Endothelial cell (in vitro differentiated cells): Measurements from ENCODE around the gene IL10RB. TPM values are rescaled to one million over a fixed set of nuclear protein-coding genes. Genes with fewer than 3 reads are reported as not detected.

Experiments
- DNase-seq: peaks from one replicate; pipeline ENCODE4 v3.0.0; 2021; ENCODE audit warnings: low spot score
- H3K27ac Mint-ChIP-seq: one replicate; pipeline ENCODE4 v1.8.0; 2021; ENCODE audit warnings: mixed read lengths, inconsistent platforms; ENCODE audit not compliant: unreplicated experiment
- H3K27me3 Mint-ChIP-seq: one replicate; pipeline ENCODE4 v1.8.0; 2021; ENCODE audit warnings: mild to moderate bottlenecking, moderate library complexity, mixed read lengths, inconsistent platforms; ENCODE audit not compliant: unreplicated experiment
- H3K36me3 Mint-ChIP-seq: one replicate; pipeline ENCODE4 v1.8.0; 2021; ENCODE audit warnings: mild to moderate bottlenecking, low read depth, mixed read lengths, inconsistent platforms; ENCODE audit not compliant: unreplicated experiment
- H3K4me1 Mint-ChIP-seq: one replicate; pipeline ENCODE4 v1.8.0; 2021; ENCODE audit warnings: mild to moderate bottlenecking, mixed read lengths, inconsistent platforms; ENCODE audit not compliant: unreplicated experiment
- H3K4me3 Mint-ChIP-seq: one replicate; pipeline ENCODE4 v1.8.0; 2021; ENCODE audit warnings: mild to moderate bottlenecking, mixed read lengths, inconsistent platforms; ENCODE audit not compliant: unreplicated experiment
- H3K9me3 Mint-ChIP-seq: one replicate; pipeline ENCODE4 v1.8.0; 2021; ENCODE audit warnings: mixed read lengths, inconsistent platforms; ENCODE audit not compliant: unreplicated experiment
- total RNA-seq: library from RNA; stranded (reverse); fragmentation: NEBNext Ultra II Directional; extraction: Animal tissue kit (Norgen Biotek cat#: 25700); gene quantifications from one replicate; pipeline ENCODE4 v1.2.1, GENCODE V29; 2021; ENCODE audit not compliant: unreplicated experiment
- TF ChIP-seq, protein P1 (sequence below): fragments of 200-600 bp; sonication (generic); IDR thresholded peaks from one replicate; pipeline ENCODE4 v1.5.0; 2021; ENCODE audit warnings: antibody characterized with exemption; ENCODE audit not compliant: unreplicated experiment

Gene IL10RB
- total RNA-seq, 1 donor from 2014 or later, result 13.0 TPM

GRCh38 chr21:33289199-33289819 is 23.1 kb downstream of the IL10RB start:
- peaks cover 29% of the 10 kb centered on the region for H3K36me3 Mint-ChIP-seq
- H3K27ac Mint-ChIP-seq, result peak overlapping the region; percentile 80
- H3K4me3 Mint-ChIP-seq, result no peak overlapping the region
- peaks cover 50% of the 10 kb centered on the region for H3K4me1 Mint-ChIP-seq
- peaks cover 3% of the 10 kb centered on the region for H3K27me3 Mint-ChIP-seq
- H3K9me3 Mint-ChIP-seq, result no peaks in the 10 kb centered on the region
- TF ChIP-seq, protein P1, sequence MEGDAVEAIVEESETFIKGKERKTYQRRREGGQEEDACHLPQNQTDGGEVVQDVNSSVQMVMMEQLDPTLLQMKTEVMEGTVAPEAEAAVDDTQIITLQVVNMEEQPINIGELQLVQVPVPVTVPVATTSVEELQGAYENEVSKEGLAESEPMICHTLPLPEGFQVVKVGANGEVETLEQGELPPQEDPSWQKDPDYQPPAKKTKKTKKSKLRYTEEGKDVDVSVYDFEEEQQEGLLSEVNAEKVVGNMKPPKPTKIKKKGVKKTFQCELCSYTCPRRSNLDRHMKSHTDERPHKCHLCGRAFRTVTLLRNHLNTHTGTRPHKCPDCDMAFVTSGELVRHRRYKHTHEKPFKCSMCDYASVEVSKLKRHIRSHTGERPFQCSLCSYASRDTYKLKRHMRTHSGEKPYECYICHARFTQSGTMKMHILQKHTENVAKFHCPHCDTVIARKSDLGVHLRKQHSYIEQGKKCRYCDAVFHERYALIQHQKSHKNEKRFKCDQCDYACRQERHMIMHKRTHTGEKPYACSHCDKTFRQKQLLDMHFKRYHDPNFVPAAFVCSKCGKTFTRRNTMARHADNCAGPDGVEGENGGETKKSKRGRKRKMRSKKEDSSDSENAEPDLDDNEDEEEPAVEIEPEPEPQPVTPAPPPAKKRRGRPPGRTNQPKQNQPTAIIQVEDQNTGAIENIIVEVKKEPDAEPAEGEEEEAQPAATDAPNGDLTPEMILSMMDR, result no peak
- peak; percentile 16 for DNase-seq

DNA sequence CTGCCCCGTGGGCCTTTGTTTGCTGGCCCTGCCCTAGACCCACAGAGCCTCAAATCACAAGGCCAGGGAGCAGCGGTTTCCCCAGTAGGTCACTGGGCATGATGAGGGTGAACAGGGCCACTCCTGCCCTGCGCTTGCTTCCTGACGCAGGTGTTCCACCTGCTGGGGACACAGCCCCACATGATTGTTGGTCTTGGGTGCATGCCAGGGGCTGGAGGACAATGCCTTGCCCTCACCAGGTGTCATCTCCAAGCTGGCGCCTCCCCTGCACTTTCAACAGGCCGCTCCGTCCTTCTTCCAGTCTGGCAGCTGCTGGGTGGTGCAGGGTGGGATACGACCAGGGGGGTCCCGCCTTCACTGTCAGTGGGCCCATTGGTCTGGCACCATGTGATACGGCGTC is 24.3 kb downstream of the IL10RB start:
- Mint-ChIP-seq H3K9me3 (no peaks in the 10 kb centered on the region), H3K4me3 (no peak overlapping the region), H3K27ac (no peak overlapping the region), H3K36me3 (peaks cover 26% of the 10 kb centered on the region), H3K27me3 (peaks cover 3% of the 10 kb centered on the region), H3K4me1 (peaks cover 50% of the 10 kb centered on the region)
- no peak for DNase-seq
- TF ChIP-seq, protein P1, result no peak

DNA sequence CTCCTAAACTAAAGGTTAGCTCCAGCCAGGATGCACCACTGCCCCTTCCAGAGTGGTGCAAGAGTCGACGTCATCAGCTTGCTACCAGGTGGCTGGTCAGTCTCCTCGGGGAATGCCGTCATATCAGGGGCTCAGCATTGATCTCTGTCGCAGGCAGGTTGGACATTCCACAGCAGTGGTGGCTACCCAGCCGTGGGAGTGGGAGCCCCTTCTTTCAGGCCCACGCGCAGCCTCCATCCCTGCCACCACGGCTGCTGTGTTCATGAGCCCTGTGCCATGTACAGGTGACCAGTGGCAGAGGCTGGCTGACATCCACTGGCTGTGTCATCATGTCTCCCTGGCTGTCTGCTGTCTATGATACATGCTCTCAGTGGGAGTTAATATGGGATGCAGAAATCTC is 25.5 kb downstream of the IL10RB start:
- DNase-seq, result no peak
- H3K4me3 Mint-ChIP-seq, result no peak overlapping the region
- peaks cover 17% of the 10 kb centered on the region for H3K36me3 Mint-ChIP-seq
- TF ChIP-seq, protein P1, result no peak
- H3K27me3 Mint-ChIP-seq, result peaks cover 3% of the 10 kb centered on the region
- H3K4me1 Mint-ChIP-seq, result peaks cover 43% of the 10 kb centered on the region
- no peaks in the 10 kb centered on the region for H3K9me3 Mint-ChIP-seq
- no peak overlapping the region for H3K27ac Mint-ChIP-seq

DNA sequence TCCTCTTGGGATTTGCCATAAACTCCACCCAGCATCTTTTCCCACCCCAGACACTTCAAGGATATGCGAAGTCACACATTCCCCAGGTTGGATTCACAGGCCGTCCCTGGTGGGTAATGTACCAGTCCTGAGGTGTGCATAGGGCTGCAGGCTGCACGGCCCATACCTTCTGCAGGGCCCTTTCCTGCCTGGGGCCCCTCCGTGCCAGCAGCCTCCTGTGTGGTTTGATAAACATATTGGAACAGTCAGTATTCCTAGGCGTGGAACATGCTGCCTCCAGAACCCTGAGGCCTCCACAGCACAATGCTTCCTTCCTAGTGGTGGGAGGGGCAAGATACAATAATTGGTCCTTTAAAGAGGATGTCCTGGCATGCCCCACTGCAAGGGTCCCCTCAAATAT is 26.6 kb downstream of the IL10RB start:
- no peak for DNase-seq
- H3K27me3 Mint-ChIP-seq, result peaks cover 3% of the 10 kb centered on the region
- peaks cover 39% of the 10 kb centered on the region for H3K4me1 Mint-ChIP-seq
- TF ChIP-seq, protein P1, result no peak
- peak overlapping the region; percentile 31 for H3K4me3 Mint-ChIP-seq
- peaks cover 15% of the 10 kb centered on the region for H3K36me3 Mint-ChIP-seq
- H3K27ac Mint-ChIP-seq, result peak overlapping the region; percentile 52
- H3K9me3 Mint-ChIP-seq, result no peaks in the 10 kb centered on the region

DNA sequence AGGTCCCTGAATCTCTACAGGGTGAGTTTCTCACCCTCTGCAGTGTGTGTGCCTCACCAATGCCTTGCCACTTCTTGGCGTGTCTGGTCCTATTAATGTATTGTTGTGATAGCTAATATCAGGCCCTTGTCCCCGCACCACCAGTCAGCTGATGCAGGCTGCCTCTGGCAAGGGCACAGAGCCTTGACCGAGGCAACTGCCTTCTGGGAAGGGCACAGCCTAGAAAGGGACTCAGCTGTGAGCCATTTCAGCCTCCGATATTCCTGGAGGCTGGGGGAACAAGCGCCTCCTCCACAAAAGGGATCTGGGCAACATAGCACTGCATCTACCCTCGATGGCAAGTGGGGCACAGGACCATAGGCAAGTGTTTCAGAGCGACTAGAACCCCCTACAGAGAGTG is 27.0 kb downstream of the IL10RB start:
- H3K36me3 Mint-ChIP-seq, result peaks cover 15% of the 10 kb centered on the region
- peaks cover 3% of the 10 kb centered on the region for H3K27me3 Mint-ChIP-seq
- no peak for DNase-seq
- no peak overlapping the region for H3K27ac Mint-ChIP-seq
- no peak overlapping the region for H3K4me3 Mint-ChIP-seq
- no peaks in the 10 kb centered on the region for H3K9me3 Mint-ChIP-seq
- H3K4me1 Mint-ChIP-seq, result peaks cover 36% of the 10 kb centered on the region
- TF ChIP-seq, protein P1, result no peak
